Measurements from ENCODE around the gene ZBTB39.

- no peak for TF ChIP-seq EZH2 (IDR thresholded peaks at IDR 0.05; ENCODE audit: borderline replicate concordance, insufficient read depth, low read length, poor library complexity, severe bottlenecking)
- TF ChIP-seq POLR2AphosphoS5 (IDR thresholded peaks at IDR 0.05) = no peak
- TF ChIP-seq CTCF (IDR thresholded peaks at IDR 0.05; ENCODE audit: poor library complexity, severe bottlenecking) = no peak
Observed at GRCh38 chr12:57009949-57010626, 3.7 kb upstream of the ZBTB39 start.
